OCI-LY1 (cell line): ENCODE data around the gene POLDIP2.

Experiments used
- H2AFZ ChIP-seq: fragments of 200-600 bp; sonication (generic), shearing (Covaris generic); 2 replicates; pipeline ENCODE4 v1.6.0; 2014; ENCODE audit warnings: antibody characterized with exemption, mild to moderate bottlenecking, low read length
- H3F3A ChIP-seq: fragments of 200-600 bp; sonication (generic), shearing (Covaris generic); 2 replicates; pipeline ENCODE4 v1.6.0; 2014; ENCODE audit warnings: mild to moderate bottlenecking, antibody characterized with exemption, low read length, moderate library complexity; ENCODE audit not compliant: insufficient read depth
- H3K27ac ChIP-seq: fragments of 200-600 bp; sonication (generic); 2 replicates; pipeline ENCODE4 v1.5.1; 2014; ENCODE audit warnings: low read length, mixed run types, mild to moderate bottlenecking, low read depth; ENCODE audit not compliant: poor library complexity, severe bottlenecking
- H3K27me3 ChIP-seq: fragments of 200-600 bp; sonication (generic); 2 replicates; pipeline ENCODE4 v1.6.0; 2014; ENCODE audit warnings: antibody characterized with exemption, mild to moderate bottlenecking, low read length, moderate library complexity; ENCODE audit not compliant: insufficient read depth
- H3K36me3 ChIP-seq: fragments of 200-600 bp; sonication (generic); 2 replicates; pipeline ENCODE4 v1.6.1; 2014; ENCODE audit warnings: mild to moderate bottlenecking, antibody characterized with exemption, low read length, moderate library complexity, mixed read lengths; ENCODE audit not compliant: insufficient read depth
- H3K4me1 ChIP-seq: fragments of 200-600 bp; sonication (generic); 2 replicates; pipeline ENCODE4 v1.5.1; 2014; ENCODE audit warnings: mild to moderate bottlenecking, low read length, moderate library complexity; ENCODE audit not compliant: insufficient read depth, severe bottlenecking
- H3K4me2 ChIP-seq: fragments of 200-600 bp; sonication (generic), shearing (Covaris generic); 2 replicates; pipeline ENCODE4 v1.6.1; 2014; ENCODE audit warnings: low read length
- H3K4me3 ChIP-seq: fragments of 200-600 bp; sonication (generic); 2 replicates; pipeline ENCODE4 v1.5.1; 2014; ENCODE audit warnings: low read length, low read depth, mild to moderate bottlenecking, mixed read lengths; ENCODE audit not compliant: poor library complexity, severe bottlenecking
- H3K79me2 ChIP-seq: fragments of 200-600 bp; shearing (Covaris generic); 2 replicates; pipeline ENCODE4 v1.6.1; 2016; ENCODE audit warnings: mixed run types, low read length, mixed read lengths; ENCODE audit not compliant: insufficient read depth
- H3K9ac ChIP-seq: fragments of 200-600 bp; sonication (generic), shearing (Covaris generic); 2 replicates; pipeline ENCODE4 v1.6.1; 2014; ENCODE audit warnings: mild to moderate bottlenecking, low read length, mixed read lengths
- H3K9me2 ChIP-seq: fragments of 200-600 bp; sonication (generic), shearing (Covaris generic); 2 replicates; pipeline ENCODE4 v1.6.1; 2014; ENCODE audit warnings: low read depth, mild to moderate bottlenecking, low read length, mixed read lengths
- H3K9me3 ChIP-seq: fragments of 200-600 bp; shearing (Covaris generic); 2 replicates; pipeline ENCODE4 v1.6.1; 2014; ENCODE audit warnings: low read length, mixed read lengths
- H4K20me1 ChIP-seq: fragments of 200-600 bp; sonication (generic), shearing (Covaris generic); 2 replicates; pipeline ENCODE4 v1.6.0; 2016; ENCODE audit warnings: mild to moderate bottlenecking, low read length; ENCODE audit not compliant: insufficient read depth
- CTCF ChIP-seq: fragments of 200-600 bp; sonication (generic), shearing (Covaris generic); IDR thresholded peaks from 2 replicates; pipeline ENCODE4 v1.5.1; 2017; ENCODE audit warnings: mild to moderate bottlenecking, antibody characterized with exemption, low read length, moderate library complexity, mixed read lengths
- EZH2 ChIP-seq: fragments of 200-600 bp; sonication (generic), shearing (Covaris generic); IDR thresholded peaks from 2 replicates; pipeline ENCODE4 v1.8.0; 2017; ENCODE audit warnings: borderline replicate concordance, mixed run types, mild to moderate bottlenecking, antibody characterized with exemption, low read length, moderate library complexity, mixed read lengths

Gene POLDIP2

DNA sequence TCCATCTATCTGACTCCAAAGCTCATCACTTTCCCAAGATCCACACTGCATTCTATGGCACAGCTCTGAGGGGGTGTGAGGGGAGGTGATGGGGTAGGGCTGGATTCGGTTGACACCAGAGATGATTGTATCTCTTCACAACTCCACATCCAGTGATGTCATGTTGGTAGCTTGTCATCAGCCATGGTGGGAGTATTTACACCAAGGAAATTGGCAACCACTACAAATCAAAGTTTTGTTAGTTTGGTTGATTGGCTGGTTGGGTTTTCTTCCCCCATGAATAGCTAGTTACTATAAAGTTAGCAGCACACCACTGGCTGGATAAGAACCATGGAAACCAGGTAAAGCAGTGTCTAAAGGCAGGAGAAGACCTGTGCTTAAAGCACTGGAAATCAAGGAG is 33.7 kb upstream of the POLDIP2 start:
- Histone ChIP-seq H3K36me3 (no peaks in the 10 kb centered on the region), H3K27me3 (no peaks in the 10 kb centered on the region), H3K4me2 (no peak overlapping the region), H3K9me3 (no peaks in the 10 kb centered on the region), H3K9ac (no peak overlapping the region), H3F3A (no peaks in the 10 kb centered on the region), H3K9me2 (no peaks in the 10 kb centered on the region), H3K79me2 (no peaks in the 10 kb centered on the region), H3K27ac (no peak overlapping the region), H3K4me1 (no peaks in the 10 kb centered on the region), H4K20me1 (no peaks in the 10 kb centered on the region), H2AFZ (no peak overlapping the region), H3K4me3 (no peak overlapping the region)
- no peak for TF ChIP-seq EZH2
- TF ChIP-seq CTCF = no peak

DNA sequence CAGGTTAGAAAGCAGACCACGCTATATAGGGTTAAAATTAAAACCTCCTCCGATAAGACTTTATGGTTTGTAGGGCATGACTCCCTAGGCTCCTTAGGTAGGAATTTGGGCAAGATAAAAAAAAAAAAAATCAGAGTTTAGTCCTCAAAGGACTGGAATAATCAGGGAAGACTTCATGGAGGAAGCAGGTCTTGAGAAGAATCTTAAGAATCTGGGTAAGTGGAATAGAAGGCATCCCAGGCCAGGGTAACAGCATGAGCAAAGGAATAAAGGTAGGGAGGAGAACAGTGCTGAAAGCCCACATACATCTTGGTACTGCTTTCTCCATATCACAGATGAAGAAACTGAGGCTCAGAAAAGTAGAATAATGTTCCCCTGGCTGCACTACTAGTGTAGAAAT is 33.2 kb upstream of the POLDIP2 start:
- H3K4me3 ChIP-seq = no peak overlapping the region
- H3K27ac ChIP-seq = no peak overlapping the region
- TF ChIP-seq EZH2 (no peak), CTCF (no peak)
- no peaks in the 10 kb centered on the region for H3K9me2 ChIP-seq
- H3K4me2 ChIP-seq = no peak overlapping the region
- H4K20me1 ChIP-seq = no peaks in the 10 kb centered on the region
- H3K36me3 ChIP-seq = no peaks in the 10 kb centered on the region
- H3K27me3 ChIP-seq = peaks cover under 1% of the 10 kb centered on the region; the same call in 1 of the 2 replicates
- no peak overlapping the region for H3K9ac ChIP-seq
- H3K79me2 ChIP-seq = no peaks in the 10 kb centered on the region
- H3F3A ChIP-seq = no peaks in the 10 kb centered on the region
- H3K9me3 ChIP-seq = no peaks in the 10 kb centered on the region
- no peak overlapping the region for H2AFZ ChIP-seq
- H3K4me1 ChIP-seq = no peaks in the 10 kb centered on the region

DNA sequence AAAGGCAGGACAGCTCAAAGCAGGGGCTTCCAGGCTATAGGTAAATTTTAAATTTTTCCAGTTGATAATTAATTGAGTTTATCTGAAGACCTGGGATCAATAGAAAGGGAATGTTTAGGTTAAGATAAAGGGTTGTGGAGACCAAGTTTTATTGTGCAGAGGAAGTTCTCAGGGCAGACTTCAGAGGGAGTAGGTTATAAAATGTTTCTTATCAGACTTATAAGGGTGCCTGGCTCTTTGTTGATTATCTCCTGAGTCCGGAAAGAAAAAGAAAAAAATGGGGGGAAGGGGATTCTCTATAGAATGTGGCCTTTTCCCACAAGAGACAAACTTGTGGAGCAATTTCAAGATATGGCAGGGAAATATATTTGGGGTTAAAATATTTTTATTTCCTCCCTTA is 32.8 kb upstream of the POLDIP2 start:
- Histone ChIP-seq H3K27me3 (peaks cover 4% of the 10 kb centered on the region; the same call in 1 of the 2 replicates), H4K20me1 (no peaks in the 10 kb centered on the region), H3K4me2 (no peak overlapping the region), H3K27ac (no peak overlapping the region), H2AFZ (no peak overlapping the region), H3K36me3 (no peaks in the 10 kb centered on the region), H3K9me2 (no peaks in the 10 kb centered on the region), H3K4me3 (no peak overlapping the region), H3F3A (no peaks in the 10 kb centered on the region), H3K4me1 (no peaks in the 10 kb centered on the region), H3K79me2 (no peaks in the 10 kb centered on the region), H3K9me3 (no peaks in the 10 kb centered on the region), H3K9ac (no peak overlapping the region)
- no peak for TF ChIP-seq EZH2
- no peak for TF ChIP-seq CTCF
